Tibial nerve (tissue), 3 donors: ENCODE measurements around the gene ABCD2.

Experiments used
- CTCF ChIP-seq, 5 experiments: fragments of 200-600 bp in 3 of 5; fragments of 450-650 bp in 2 of 5; sonication (generic) in 3 of 5; IDR thresholded peaks; one replicate each; pipeline ENCODE4 v1.5.1; 2016 to 2019; ENCODE audit warnings: antibody characterized with exemption in 5 of 5, mild to moderate bottlenecking in 3 of 5, moderate library complexity in 2 of 5
- POLR2A ChIP-seq, 2 donors: fragments of 450-650 bp; IDR thresholded peaks; one replicate each; pipeline ENCODE4 v1.6.1; 2017; ENCODE audit warnings: antibody characterized with exemption in 2 of 2, mild to moderate bottlenecking in 2 of 2, moderate library complexity in 2 of 2

GRCh38 chr12:39617887-39618286, 1.7 kb downstream of the ABCD2 start:
- TF ChIP-seq CTCF (IDR thresholded peaks at IDR 0.05) = no peak
- no peak for TF ChIP-seq POLR2A (IDR thresholded peaks at IDR 0.05)
